Panc1 (cell line): ENCODE results near the gene TDO2. TPM values are rescaled to one million over a fixed set of nuclear protein-coding genes. Genes with fewer than 3 reads are reported as not detected.

Experiments
- ATAC-seq: fragments of 200-7000 bp; cut with Tn5 transposase; 2 replicates; pipeline ENCODE4 v1.9.1; 2020; ENCODE audit warnings: mild to moderate bottlenecking, moderate library complexity
- BruUV-seq: library from RNA; stranded (reverse); fragments of 400-500 nt; replicated peaks from 2 replicates; lab custom pipeline; 2021; lab: Mats Ljungman, UMichigan
- CTCF ChIA-PET: fragments of 300-600 bp; sonication (Branson Sonifier 250); formaldehyde crosslinking; loops from one replicate; lab custom pipeline; 2022; ENCODE audit warnings: antibody characterized with exemption; lab: Charles Lee
- POLR2A ChIA-PET: fragments of 300-600 bp; sonication (Branson Sonifier 250); formaldehyde crosslinking; loops from one replicate; lab custom pipeline; 2022; ENCODE audit warnings: antibody characterized with exemption; lab: Charles Lee
- DNase-seq: peaks from one replicate; pipeline ENCODE4 v3.0.0-alpha.2; 2010; ENCODE audit warnings: low read depth, low spot score
- H3K27ac ChIP-seq: 2 replicates; pipeline ENCODE4 v1.5.1; 2011; ENCODE audit warnings: mild to moderate bottlenecking, low read length, inconsistent platforms
- H3K27me3 ChIP-seq: fragments of 200-500 bp; sonication (Bioruptor generic); 2 replicates; pipeline ENCODE4 v1.6.0; 2014; ENCODE audit warnings: low read length, inconsistent platforms; ENCODE audit not compliant: control insufficient read depth, insufficient read depth
- H3K36me3 ChIP-seq: fragments of 200-500 bp; sonication (Bioruptor generic); 2 replicates; pipeline ENCODE4 v1.5.1; 2014; ENCODE audit warnings: inconsistent platforms, mild to moderate bottlenecking, low read length, moderate library complexity; ENCODE audit not compliant: control insufficient read depth, insufficient read depth
- H3K4me1 ChIP-seq: 2 replicates; pipeline ENCODE4 v1.5.1; 2011; ENCODE audit warnings: inconsistent platforms, mild to moderate bottlenecking, low read length, moderate library complexity; ENCODE audit not compliant: control insufficient read depth, insufficient read depth
- H3K4me3 ChIP-seq, 2 experiments: 2 replicates each; pipeline ENCODE4 v1.5.1; 2011 to 2012; ENCODE audit warnings: low read depth in 2 of 2, low read length in 2 of 2, mild to moderate bottlenecking in 2 of 2, inconsistent platforms in 1 of 2, moderate library complexity in 1 of 2
- H3K9me3 ChIP-seq: fragments of 200-500 bp; sonication (Bioruptor generic); 2 replicates; pipeline ENCODE4 v1.5.1; 2014; ENCODE audit warnings: low read depth, mild to moderate bottlenecking, inconsistent platforms, low read length, moderate library complexity; ENCODE audit not compliant: control insufficient read depth, insufficient read depth
- CTCF ChIP-seq: fragments of 450-650 bp; IDR thresholded peaks from 2 replicates; pipeline ENCODE4 v1.5.1; 2017; ENCODE audit warnings: mild to moderate bottlenecking
- POLR2AphosphoS5 ChIP-seq: IDR thresholded peaks from 2 replicates; pipeline ENCODE4 v1.6.1; 2012; ENCODE audit warnings: mild to moderate bottlenecking, low read depth, low read length, moderate library complexity
- REST ChIP-seq, 2 experiments: IDR thresholded peaks; 2 replicates each; pipeline ENCODE4 v1.6.1; 2011 to 2012; ENCODE audit warnings: low read depth in 2 of 2, control low read depth in 1 of 2, low read length in 1 of 2, mild to moderate bottlenecking in 1 of 2, moderate library complexity in 1 of 2; ENCODE audit not compliant: insufficient read depth in 1 of 2
- SIN3A ChIP-seq: IDR thresholded peaks from 2 replicates; pipeline ENCODE4 v1.6.1; 2012; ENCODE audit warnings: low read depth, mild to moderate bottlenecking, low read length, moderate library complexity, borderline replicate concordance; ENCODE audit not compliant: insufficient read depth
- TCF7L2 ChIP-seq: IDR thresholded peaks from 2 replicates; pipeline ENCODE4 v1.6.1; 2011; ENCODE audit warnings: mild to moderate bottlenecking, low read depth, low read length, inconsistent platforms
- in situ Hi-C: cut with HindIII; loops from 2 replicates; pipeline ENCODE4 v1.10.0; 2016; ENCODE audit warnings: low sequenced_read_pairs, low pct_unique_long_range_greater_than_20kb
- intact Hi-C: fragments of 100-400 bp; cut with micrococcal nuclease; formaldehyde crosslinking; loops from one replicate; pipeline ENCODE4 v1.10.0; 2022; ENCODE audit not compliant: unreplicated experiment
- total RNA-seq: library from RNA; stranded (reverse); gene quantifications from one replicate; pipeline ENCODE4 v1.2.1, GENCODE V29; 2021; ENCODE audit not compliant: unreplicated experiment

The TDO2 gene
- total RNA-seq, 1 experiment from 2014 or later, result 0.13 TPM

GRCh38 chr4:155899891-155900290 lies 3.6 kb upstream of the TDO2 start:
- intact Hi-C loops (loop anchor here (10.0 kb wide), 1 partner anchor 75 kb away; no protein-coding TSS in a partner anchor), in situ Hi-C loops (no loop called here)
- Histone ChIP-seq H3K4me3 (no peak overlapping the region), H3K27ac (no peak overlapping the region), H3K9me3 (no peaks in the 10 kb centered on the region), H3K27me3 (no peaks in the 10 kb centered on the region), H3K4me1 (no peaks in the 10 kb centered on the region), H3K36me3 (no peaks in the 10 kb centered on the region)
- ChIA-PET CTCF (no interaction called here), POLR2A (no interaction called here)
- DNase-seq, result no peak
- BruUV-seq, result no TSS peak
- TF ChIP-seq CTCF (no peak), TCF7L2 (no peak), POLR2AphosphoS5 (no peak), SIN3A (no peak), REST (IDR thresholded peaks at IDR 0.05; ENCODE audit: insufficient read depth in 1 of 2, low read depth in 2 of 2, low read length in 1 of 2) (no peak)
- ATAC-seq, result no peak

- no peak for TF ChIP-seq TCF7L2
- TF ChIP-seq CTCF, result no peak
- TF ChIP-seq POLR2AphosphoS5, result no peak
- TF ChIP-seq SIN3A, result no peak
- no peak for TF ChIP-seq REST (IDR thresholded peaks at IDR 0.05; ENCODE audit: insufficient read depth in 1 of 2, low read depth in 2 of 2, low read length in 1 of 2)
- ATAC-seq (peak; percentile 60), DNase-seq (no peak)
- intact Hi-C loops (loop anchor here (10.0 kb wide), 1 partner anchor 76 kb away; no protein-coding TSS in a partner anchor), in situ Hi-C loops (no loop called here)
- CTCF ChIA-PET, result no interaction called here
- no TSS peak for BruUV-seq
- POLR2A ChIA-PET, result no interaction called here
- Histone ChIP-seq H3K27ac (no peak overlapping the region), H3K9me3 (no peaks in the 10 kb centered on the region), H3K27me3 (no peaks in the 10 kb centered on the region), H3K4me3 (no peak overlapping the region), H3K4me1 (no peaks in the 10 kb centered on the region), H3K36me3 (no peaks in the 10 kb centered on the region)
These were observed 3.1 kb upstream of the TDO2 start for GRCh38 chr4:155900381-155900780.
